Peyer's patch (tissue), 4 donors: ENCODE results near the gene CXCL3. TPM values are rescaled to one million over a fixed set of nuclear protein-coding genes. Genes with fewer than 3 reads are reported as not detected.

Experiments
- DNase-seq, 3 donors: peaks; one replicate each; pipeline ENCODE4 v3.0.0-alpha.2; 2017 to 2019
- H3K27ac ChIP-seq, 4 donors: fragments of 200-600 bp; sonication (generic); one replicate each; pipeline ENCODE4 v1.5.1; 2016 to 2019
- H3K27me3 ChIP-seq, 2 donors: fragments of 200-600 bp; sonication (generic); one replicate each; pipeline ENCODE4 v1.5.1; 2019
- H3K36me3 ChIP-seq, 3 donors: fragments of 200-600 bp; sonication (generic); one replicate each; pipeline ENCODE4 v1.5.1; 2016 to 2019
- H3K4me1 ChIP-seq, 4 donors: fragments of 200-600 bp; sonication (generic); one replicate each; pipeline ENCODE4 v1.5.1; 2016 to 2019
- H3K4me3 ChIP-seq, 4 donors: fragments of 200-600 bp; sonication (generic); 1 replicate in 3 of 4; 2 replicates in 1 of 4; pipeline ENCODE4 v1.5.1; 2016 to 2019; ENCODE audit warnings: mild to moderate bottlenecking in 1 of 4
- H3K9me3 ChIP-seq, 4 donors: fragments of 200-600 bp; sonication (generic); one replicate each; pipeline ENCODE4 v1.5.1; 2016 to 2019; ENCODE audit warnings: mild to moderate bottlenecking in 1 of 4
- POLR2A ChIP-seq, 2 donors: fragments of 450-650 bp; IDR thresholded peaks; one replicate each; pipeline ENCODE4 v1.5.1; 2017; ENCODE audit warnings: antibody characterized with exemption in 2 of 2, mild to moderate bottlenecking in 2 of 2, moderate library complexity in 2 of 2
- total RNA-seq, 4 donors: library from RNA; depleted of rRNA; stranded (reverse); fragments of >200 nt; gene quantifications; one replicate each; pipeline ENCODE4 v1.1.0, GENCODE V29; 2016
- TF ChIP-seq, protein P1 (sequence below), 6 experiments: fragments of 450-650 bp in 4 of 6; fragments of 200-600 bp in 2 of 6; sonication (generic) in 1 of 6; IDR thresholded peaks; one replicate each; pipeline ENCODE4 v1.5.1; 2017 to 2019; ENCODE audit warnings: antibody characterized with exemption in 6 of 6, mild to moderate bottlenecking in 3 of 6, moderate library complexity in 1 of 6

Gene CXCL3
- total RNA-seq, 4 donors from 2014 or later: 1.5 to 3.3 (median 2.2) TPM

DNA sequence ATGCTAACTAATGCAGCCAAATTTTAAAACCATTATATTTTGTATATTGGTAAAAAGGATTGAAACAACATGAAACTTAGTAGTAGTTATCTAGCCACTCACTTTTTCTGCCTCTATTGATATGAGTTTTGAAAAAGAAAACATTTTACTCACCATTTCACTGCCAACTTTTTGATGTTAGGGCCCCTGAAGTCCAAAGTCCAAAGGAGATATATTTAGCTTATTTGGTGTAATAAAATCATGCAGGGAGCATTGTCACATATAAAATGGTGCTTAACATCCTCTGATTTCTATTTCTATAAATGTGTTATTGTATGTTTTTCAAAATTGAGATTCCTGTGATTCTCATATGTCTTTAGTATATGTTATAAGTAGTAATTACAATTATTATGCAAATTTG lies 24.5 kb upstream of the CXCL3 start:
- TF ChIP-seq, protein P1, sequence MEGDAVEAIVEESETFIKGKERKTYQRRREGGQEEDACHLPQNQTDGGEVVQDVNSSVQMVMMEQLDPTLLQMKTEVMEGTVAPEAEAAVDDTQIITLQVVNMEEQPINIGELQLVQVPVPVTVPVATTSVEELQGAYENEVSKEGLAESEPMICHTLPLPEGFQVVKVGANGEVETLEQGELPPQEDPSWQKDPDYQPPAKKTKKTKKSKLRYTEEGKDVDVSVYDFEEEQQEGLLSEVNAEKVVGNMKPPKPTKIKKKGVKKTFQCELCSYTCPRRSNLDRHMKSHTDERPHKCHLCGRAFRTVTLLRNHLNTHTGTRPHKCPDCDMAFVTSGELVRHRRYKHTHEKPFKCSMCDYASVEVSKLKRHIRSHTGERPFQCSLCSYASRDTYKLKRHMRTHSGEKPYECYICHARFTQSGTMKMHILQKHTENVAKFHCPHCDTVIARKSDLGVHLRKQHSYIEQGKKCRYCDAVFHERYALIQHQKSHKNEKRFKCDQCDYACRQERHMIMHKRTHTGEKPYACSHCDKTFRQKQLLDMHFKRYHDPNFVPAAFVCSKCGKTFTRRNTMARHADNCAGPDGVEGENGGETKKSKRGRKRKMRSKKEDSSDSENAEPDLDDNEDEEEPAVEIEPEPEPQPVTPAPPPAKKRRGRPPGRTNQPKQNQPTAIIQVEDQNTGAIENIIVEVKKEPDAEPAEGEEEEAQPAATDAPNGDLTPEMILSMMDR (IDR thresholded peaks at IDR 0.05): no peak
- no peak for TF ChIP-seq POLR2A (IDR thresholded peaks at IDR 0.05)

DNA sequence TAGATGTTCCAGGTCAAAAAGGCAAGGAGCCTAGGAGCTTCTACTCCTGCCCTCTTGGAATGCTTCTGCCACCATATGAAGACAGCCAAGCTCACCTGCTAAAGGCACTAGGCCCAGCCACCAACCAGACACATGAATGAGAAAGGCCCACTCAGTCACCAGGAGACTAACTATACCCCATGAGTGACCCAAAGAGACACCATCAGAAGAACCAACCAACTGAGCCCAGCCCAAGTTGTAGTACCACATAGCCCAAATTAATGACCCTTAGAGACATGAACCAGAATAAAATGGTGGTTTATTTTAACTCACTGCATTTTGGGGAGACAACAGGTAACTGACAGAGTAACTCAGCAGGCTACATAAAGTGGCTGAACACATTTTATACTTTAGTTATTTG lies 22.9 kb upstream of the CXCL3 start:
- no peak overlapping the region for H3K27ac ChIP-seq
- DNase-seq: no peak
- H3K4me3 ChIP-seq: no peak overlapping the region
- H3K9me3 ChIP-seq: no peaks in the 10 kb centered on the region
- no peaks in the 10 kb centered on the region for H3K36me3 ChIP-seq
- H3K4me1 ChIP-seq: peaks cover 0 to 8% (median 0%) of the 10 kb centered on the region in 4 donors
- no peaks in the 10 kb centered on the region for H3K27me3 ChIP-seq
- TF ChIP-seq POLR2A (IDR thresholded peaks at IDR 0.05): no peak
- TF ChIP-seq, protein P1 (IDR thresholded peaks at IDR 0.05): no peak

More for the DNA sequence above, 24.5 kb upstream of the CXCL3 start:
- peaks cover 0 to 8% (median 0%) of the 10 kb centered on the region in 4 donors for H3K4me1 ChIP-seq
- no peak overlapping the region for H3K27ac ChIP-seq
- no peaks in the 10 kb centered on the region for H3K27me3 ChIP-seq
- no peak overlapping the region for H3K4me3 ChIP-seq
- H3K9me3 ChIP-seq: no peaks in the 10 kb centered on the region
- no peaks in the 10 kb centered on the region for H3K36me3 ChIP-seq
- DNase-seq: no peak

DNA sequence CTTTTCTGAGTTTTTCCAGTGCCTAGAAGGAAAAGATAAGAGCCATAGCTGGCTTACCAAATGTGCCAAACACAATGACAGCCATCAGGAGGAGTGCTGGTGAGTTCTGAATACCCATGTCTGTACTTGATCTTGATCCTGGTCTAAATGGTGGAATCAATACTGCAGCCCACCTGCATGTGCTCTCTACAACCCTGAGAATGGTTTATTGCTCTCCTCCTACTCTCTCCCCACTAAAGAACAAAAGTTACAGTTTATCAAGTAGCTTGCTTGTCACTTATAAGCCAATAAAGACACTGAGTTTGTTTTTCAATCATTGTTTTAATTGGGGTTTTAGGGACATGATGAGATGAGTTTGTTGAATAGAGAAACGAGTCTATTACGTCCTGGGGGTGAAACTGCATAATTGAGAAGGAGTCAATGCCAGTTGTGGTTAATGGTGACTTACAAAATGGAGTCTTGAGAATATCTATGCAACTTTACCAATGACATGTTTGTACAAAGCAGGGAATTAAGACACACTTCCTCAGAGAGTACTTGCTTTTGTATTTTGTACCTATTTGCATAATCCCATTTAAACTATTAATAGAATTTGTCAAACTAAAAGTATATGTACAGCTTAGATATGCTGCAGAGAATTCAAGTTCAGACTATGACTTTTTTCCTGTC lies 20.8 kb upstream of the CXCL3 start:
- Histone ChIP-seq H3K36me3 (no peaks in the 10 kb centered on the region), H3K4me1 (peaks cover 0 to 8% (median 0%) of the 10 kb centered on the region in 4 donors), H3K4me3 (no peak overlapping the region), H3K9me3 (no peaks in the 10 kb centered on the region), H3K27me3 (no peaks in the 10 kb centered on the region), H3K27ac (no peak overlapping the region)
- no peak for TF ChIP-seq POLR2A (IDR thresholded peaks at IDR 0.05)
- TF ChIP-seq, protein P1 (IDR thresholded peaks at IDR 0.05): no peak
- DNase-seq: no peak

DNA sequence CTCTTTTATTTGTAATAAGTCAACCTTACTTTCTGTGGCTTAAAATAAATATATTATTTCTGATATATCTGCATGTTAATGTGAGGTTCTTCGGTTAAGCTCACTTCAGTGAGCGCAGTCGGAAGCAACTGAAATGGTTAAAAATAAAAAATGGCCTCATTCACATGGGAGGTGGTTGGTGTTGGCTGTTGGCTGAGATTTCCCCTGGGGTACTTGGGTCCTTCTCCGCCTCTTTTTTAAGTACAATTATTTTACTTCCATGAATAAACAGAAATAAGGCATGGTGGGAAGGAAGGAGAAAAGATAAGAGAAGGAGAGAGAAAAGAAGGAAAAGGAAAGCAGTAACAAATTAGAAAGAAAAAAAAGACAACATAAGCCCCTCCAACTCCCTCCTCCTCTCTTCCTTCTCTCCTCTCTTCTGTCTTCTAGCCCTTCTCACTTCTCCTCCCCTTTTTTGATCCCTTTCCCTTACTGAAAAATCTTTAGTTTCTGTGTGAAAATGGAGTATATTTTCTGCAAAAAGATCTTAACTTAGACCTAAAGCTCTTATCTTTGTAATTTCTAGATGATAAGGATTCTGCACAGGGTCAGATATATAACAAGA lies 19.7 kb upstream of the CXCL3 start:
- Histone ChIP-seq H3K4me1 (peaks cover 0 to 8% (median 0%) of the 10 kb centered on the region in 4 donors), H3K27me3 (no peaks in the 10 kb centered on the region), H3K4me3 (no peak overlapping the region), H3K36me3 (no peaks in the 10 kb centered on the region), H3K27ac (no peak overlapping the region), H3K9me3 (no peaks in the 10 kb centered on the region)
- DNase-seq: no peak
- no peak for TF ChIP-seq POLR2A (IDR thresholded peaks at IDR 0.05)
- TF ChIP-seq, protein P1 (IDR thresholded peaks at IDR 0.05): no peak

DNA sequence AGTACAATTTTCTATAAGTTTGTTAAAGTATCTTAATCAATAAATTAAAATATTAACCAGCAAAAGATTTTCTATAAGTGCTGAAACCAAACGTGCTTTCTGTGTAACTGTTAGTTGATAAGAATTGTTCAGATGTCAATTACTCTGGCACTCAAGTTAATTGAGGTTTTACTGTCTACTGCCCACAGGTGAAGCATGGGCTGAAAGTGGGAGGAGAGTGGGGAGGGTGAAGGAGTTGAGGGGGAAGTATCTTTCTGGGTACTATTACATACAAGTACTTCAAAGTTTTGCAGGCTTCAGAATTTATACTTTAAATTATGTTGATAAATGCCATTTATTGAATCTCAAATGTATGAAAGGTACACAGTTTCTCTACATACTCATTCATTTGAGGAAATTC lies 19.1 kb upstream of the CXCL3 start:
- no peaks in the 10 kb centered on the region for H3K27me3 ChIP-seq
- H3K4me3 ChIP-seq: no peak overlapping the region
- no peak for TF ChIP-seq POLR2A (IDR thresholded peaks at IDR 0.05)
- TF ChIP-seq, protein P1 (IDR thresholded peaks at IDR 0.05): no peak
- no peak for DNase-seq
- H3K9me3 ChIP-seq: no peaks in the 10 kb centered on the region
- no peaks in the 10 kb centered on the region for H3K36me3 ChIP-seq
- peaks cover 0 to 4% (median 0%) of the 10 kb centered on the region in 4 donors for H3K4me1 ChIP-seq
- H3K27ac ChIP-seq: no peak overlapping the region
